Measurements from ENCODE around the gene SIRT5.

SIRT5 gene

DNA sequence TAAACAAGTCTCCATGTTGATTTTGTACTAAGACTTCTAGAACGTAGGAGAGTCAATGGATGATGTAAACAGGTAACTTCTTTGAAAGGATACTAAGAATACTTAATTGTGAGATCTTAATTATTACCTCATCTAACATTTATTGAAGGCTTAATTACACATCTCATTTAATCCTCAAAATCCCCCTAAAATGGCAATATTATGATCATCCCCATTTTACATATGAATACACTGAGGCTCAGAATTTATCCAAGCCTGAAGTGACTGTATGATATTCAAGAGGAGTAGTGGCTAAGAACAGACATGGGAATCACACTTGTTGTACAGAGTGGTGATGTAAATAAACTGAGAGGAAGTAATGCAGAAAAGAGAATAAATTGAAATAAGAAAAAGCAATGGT is 63.6 kb downstream of the SIRT5 start:
- DNase-seq, result no peak

DNA sequence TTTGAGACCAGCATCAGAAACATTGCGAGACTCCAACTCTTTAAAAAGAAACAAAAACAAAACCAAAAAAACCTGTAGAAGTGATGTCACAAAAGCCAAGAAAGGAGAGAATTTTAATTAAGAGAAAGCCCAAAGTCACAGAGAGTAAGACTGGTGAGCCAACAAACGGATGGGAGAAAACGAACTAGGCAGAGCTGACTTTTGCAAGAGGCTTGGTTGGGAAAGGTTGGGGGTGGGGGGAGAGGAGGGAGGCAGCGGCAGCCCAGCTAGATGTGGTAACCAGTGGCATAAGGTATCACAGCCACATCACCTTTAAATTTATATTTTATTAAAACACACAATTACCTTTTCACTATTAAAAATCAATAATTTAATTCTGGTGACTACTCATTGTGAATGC is 64.2 kb downstream of the SIRT5 start:
- DNase-seq, result no peak

DNA sequence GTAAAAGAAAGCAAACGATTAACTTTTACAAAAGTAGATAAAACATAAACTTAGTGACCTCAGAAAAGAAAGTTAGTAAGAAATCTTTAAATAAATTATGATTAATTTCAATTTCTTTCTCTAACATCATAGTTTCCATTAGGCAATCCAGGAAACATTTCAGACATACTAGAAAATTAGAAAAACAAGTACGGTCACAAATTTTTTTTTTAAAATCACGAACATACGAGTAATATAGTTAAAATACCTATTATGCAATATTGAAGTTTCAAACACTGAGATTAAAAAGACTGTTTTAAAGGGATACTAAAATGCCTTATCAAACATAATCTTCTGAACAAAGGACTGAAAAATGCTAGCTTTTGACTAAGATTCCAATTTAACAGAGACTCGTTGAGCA is 66.9 kb downstream of the SIRT5 start:
- DNase-seq, result no peak

DNA sequence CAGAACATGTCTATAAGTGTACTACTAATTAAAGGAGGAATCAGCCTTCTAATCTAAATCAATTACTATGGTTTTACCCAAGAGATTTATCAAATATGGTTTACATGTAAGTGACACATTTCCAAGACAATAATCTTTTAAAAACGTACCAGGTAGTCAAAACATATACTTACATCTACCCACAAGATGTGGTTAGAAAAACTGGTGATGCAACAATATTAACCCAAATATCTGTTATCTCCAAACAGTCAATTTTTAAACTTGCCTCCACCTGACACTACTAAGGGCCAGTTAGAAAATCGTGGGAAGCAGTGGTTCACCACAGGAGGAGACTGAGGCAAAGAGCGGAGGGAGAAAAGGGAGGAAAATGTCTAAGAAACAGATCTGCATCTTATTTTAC is 68.7 kb downstream of the SIRT5 start:
- DNase-seq, result no peak

DNA sequence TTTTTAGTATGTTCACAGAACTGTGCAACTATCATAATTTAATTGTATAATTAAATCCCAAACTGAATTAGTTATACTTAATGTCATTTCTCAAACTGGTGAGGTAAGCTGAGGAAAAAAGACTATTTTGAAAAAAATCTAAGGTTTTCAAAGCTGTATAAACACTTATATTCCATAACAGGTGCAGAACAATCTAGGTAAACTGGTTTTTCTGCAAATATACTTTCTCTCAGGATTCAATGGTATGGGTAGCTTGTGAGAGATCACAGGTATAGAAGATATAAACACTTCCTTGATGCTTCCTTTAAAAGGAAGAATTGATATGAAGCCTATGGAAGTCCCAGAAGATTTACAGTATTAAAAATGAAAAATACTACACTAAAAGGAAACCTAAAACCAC is 74.4 kb downstream of the SIRT5 start:
- DNase-seq, result no peak

DNA sequence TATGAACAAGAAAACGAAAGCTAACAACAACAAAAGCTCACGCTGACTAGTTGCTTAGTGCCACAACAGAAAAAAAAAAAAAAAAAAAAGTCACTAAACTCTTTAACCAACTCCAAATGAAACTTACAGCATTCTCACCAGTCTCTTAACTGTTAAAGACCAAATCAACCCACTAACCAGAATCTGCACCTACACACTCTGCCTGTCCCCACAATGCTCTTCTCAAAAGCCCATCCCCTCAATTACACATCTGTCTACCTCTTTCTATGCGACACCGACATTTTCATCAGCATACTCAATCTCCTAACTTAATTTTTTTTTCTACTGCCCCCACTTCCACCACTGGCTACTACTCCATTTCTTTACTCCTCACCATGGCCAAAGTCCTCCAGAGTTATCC is 75.0 kb downstream of the SIRT5 start:
- no peak for DNase-seq

DNA sequence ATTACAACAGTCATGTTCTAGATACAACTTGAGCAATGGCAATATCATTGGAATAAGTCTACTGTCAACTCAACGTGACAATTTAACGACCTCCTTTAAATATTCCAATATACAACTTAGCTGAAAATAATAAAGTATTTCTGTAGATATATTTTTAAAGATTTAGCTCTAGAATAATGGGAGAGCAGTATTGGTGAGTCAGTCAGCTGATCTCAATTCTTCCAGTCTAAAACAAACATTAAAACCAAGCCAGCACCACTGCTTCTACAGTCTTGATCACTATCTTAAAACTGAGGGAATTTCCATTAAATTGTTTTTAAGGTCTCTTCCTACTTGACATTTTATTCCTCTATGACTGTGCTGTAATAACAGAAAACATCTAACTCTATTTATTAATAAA is 78.9 kb downstream of the SIRT5 start:
- no peak for DNase-seq

DNA sequence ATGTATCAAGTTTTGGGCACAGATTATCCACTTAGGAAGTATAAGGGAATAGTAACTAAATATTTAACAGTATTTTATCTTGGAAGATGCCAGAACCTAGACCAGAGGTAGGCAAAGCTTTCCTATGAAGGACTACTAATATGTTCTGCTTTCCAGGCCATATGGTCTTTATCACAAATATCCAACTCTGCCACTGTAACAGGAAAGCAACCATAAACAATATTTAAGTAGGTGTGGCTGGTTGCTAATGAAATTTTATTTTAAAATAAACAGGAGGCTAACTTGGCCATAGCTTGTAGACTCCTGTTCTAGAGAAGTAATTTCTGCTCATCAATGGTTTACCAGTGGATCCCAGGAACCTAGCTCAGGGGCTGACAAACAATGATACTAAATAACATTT is 80.1 kb downstream of the SIRT5 start:
- DNase-seq, result no peak

DNA sequence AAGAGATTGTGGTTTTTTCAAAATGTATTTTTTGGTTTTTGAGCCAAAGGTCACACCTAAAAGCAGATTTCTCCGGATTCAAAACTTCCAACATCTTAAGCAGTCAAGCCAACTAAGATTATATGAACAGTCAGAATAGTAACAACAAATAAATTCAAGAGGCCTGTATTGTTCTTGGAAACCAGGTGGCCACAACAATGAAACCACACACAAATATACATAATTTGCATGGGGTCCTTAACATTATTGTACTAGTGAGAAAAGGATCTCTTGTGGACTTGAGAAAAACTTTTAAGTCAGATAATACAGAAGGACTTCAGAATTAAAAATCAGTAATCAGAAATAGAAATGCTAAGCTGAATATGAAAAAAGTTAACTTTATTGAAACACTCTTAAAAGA is 81.3 kb downstream of the SIRT5 start:
- no peak for DNase-seq

DNA sequence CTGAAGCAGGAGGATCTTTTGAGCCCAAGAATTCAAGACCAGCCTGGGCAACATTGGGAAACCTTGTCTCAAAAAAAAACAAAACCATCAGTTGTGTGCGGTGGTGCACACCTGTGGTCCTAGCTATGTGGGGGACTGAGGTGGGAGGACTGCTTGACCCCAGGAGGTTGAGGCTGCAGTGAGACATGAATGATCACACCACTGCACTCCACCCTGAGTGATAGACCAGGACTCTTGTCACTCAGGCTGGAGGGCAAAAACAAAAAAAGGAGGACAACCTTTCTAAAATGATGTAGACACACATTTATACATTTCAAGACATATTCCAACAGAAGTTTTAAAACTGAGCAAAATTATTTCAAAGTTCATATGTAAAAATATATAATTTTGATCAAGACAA is 85.9 kb downstream of the SIRT5 start:
- DNase-seq, result no peak

DNA sequence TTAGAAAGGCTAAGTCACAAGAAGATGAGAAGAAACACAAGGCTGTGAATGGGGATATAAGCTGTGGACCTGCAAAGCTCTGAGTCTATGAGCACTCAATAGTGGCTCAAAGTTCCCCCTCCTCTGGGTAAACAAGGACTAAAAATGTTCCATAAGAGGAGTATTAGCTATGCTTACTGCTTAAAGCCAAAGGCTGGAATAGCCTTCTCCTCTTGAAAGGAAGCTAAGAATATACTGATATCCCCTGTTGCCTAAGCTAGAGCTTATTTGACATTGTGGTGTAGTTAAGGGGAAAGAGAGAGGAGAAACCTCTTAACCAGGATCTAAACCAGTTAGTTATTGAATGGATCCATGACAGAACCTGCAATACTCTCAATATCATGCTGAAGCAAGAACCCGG is 86.5 kb downstream of the SIRT5 start:
- no peak for DNase-seq

DNA sequence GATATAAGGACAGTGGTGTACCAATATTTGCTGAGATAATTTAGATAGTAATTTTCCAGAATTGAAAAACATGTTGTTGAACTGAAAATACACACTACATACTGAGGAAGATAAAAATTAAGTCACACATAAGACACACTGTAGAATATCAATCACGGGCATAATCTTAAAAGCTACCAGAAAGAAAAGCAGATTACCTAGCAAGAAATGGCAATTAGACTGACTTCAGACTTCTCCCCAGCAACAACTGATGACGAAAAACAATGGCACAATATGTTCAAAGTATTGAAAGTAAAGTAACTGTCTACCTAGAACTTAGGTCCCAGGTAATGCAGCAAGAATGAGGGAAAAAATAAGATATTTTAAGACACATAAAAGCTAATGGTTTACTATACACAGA is 87.2 kb downstream of the SIRT5 start:
- no peak for DNase-seq

DNA sequence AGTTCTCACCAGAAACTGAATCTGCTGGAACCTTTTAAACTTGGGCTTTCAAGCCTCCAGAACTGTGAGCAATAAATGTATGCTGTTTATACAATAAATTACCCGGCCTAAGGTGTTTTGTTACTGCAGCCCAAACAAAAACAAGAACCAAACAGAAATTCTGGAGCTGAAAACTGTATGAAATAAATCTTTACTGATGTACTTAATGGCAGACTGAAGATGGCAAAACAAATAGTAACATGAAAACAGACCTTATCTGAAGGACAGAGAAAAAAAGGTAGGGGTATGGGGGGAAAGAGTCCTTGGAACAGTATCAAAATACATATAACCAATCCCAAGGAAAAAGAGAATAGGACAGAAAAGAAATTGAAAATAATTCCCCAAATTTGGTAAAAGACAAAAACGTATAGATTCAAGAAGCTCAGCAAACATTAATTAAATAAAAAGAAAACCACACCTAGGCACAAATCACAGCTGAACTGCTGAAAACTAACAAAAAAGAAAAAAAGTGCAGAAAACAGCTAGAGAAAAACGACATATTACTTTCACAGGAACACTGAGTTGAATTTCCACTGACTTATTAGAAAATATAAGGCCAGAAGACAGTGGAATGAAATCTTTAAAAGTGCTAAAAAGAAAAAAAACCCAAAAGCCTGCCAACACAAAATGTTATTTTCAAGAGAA is 88.4 kb downstream of the SIRT5 start:
- no peak for DNase-seq

DNA sequence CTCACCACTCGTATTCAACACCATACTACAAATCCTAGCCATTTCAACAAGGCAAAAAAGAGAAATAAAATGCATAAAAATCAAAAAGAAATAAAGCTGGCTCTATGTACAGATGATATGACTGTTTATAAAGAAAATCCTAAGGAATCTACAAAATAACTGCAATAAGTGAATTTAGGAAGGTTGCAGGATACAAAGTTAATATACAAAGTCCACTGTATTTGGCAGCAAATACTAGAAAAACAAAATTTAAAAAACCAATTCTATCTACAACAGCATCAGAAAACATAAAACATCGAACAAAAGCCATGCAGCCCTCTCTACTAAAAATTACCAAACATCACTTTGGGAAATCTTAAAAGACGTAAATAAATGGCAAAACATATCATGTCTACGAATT is 89.6 kb downstream of the SIRT5 start:
- no peak for DNase-seq
